Testis (tissue), 2 donors: ENCODE results near the gene PIANP.

Experiments used
- CTCF ChIP-seq, 3 experiments: fragments of 450-650 bp in 2 of 3; fragments of 200-600 bp in 1 of 3; sonication (generic) in 1 of 3; IDR thresholded peaks; one replicate each; pipeline ENCODE4 v1.5.1; 2016 to 2019; ENCODE audit warnings: antibody characterized with exemption in 3 of 3, mild to moderate bottlenecking in 2 of 3, moderate library complexity in 1 of 3
- POLR2A ChIP-seq: fragments of 450-650 bp; IDR thresholded peaks from one replicate; pipeline ENCODE4 v1.6.1; 2017; ENCODE audit warnings: antibody characterized with exemption, mild to moderate bottlenecking, moderate library complexity

- no peak for TF ChIP-seq CTCF (IDR thresholded peaks at IDR 0.05)
- no peak for TF ChIP-seq POLR2A
Observed at GRCh38 chr12:6724409-6724797, 23.8 kb upstream of the PIANP start.
